Neutrophil (primary cell): ENCODE measurements around the gene ATP6V0E1.

Experiments
- H3K27ac ChIP-seq: fragments of 200-600 bp; sonication (generic); 2 replicates; pipeline ENCODE4 v1.5.1; 2016; ENCODE audit warnings: mild to moderate bottlenecking, moderate library complexity
- H3K27me3 ChIP-seq: fragments of 200-600 bp; sonication (generic); 2 replicates; pipeline ENCODE4 v1.6.0; 2016; ENCODE audit warnings: mild to moderate bottlenecking
- H3K36me3 ChIP-seq: fragments of 200-600 bp; sonication (generic); 2 replicates; pipeline ENCODE4 v1.5.1; 2017
- H3K4me1 ChIP-seq, 2 experiments: fragments of 200-600 bp in 1 of 2; sonication (generic) in 1 of 2; 1 replicate in 1 of 2; 2 replicates in 1 of 2; pipeline versions ENCODE4 v1.5.1 to v1.6.1; 2013 to 2016; ENCODE audit warnings: low read depth in 1 of 2, low read length in 1 of 2, mild to moderate bottlenecking in 1 of 2, moderate library complexity in 1 of 2; ENCODE audit not compliant: control insufficient read depth in 1 of 2, insufficient read depth in 1 of 2
- H3K4me3 ChIP-seq, 2 experiments: fragments of 200-600 bp in 1 of 2; sonication (generic) in 1 of 2; 1 replicate in 1 of 2; 2 replicates in 1 of 2; pipeline ENCODE4 v1.5.1; 2013 to 2016; ENCODE audit warnings: low read depth in 1 of 2, low read length in 1 of 2, mild to moderate bottlenecking in 1 of 2, moderate library complexity in 1 of 2
- H3K9me3 ChIP-seq: fragments of 200-600 bp; sonication (generic); 2 replicates; pipeline ENCODE4 v1.5.1; 2016
- CTCF ChIP-seq: fragments of 200-600 bp; sonication (generic); IDR thresholded peaks from 2 replicates; pipeline ENCODE4 v1.5.1; 2016; ENCODE audit warnings: antibody characterized with exemption

The ATP6V0E1 gene

GRCh38 chr5:172971482-172971881 is 12.1 kb upstream of the ATP6V0E1 start:
- Histone ChIP-seq H3K27me3 (peaks cover 8% of the 10 kb centered on the region), H3K36me3 (no peaks in the 10 kb centered on the region), H3K27ac (no peak overlapping the region), H3K4me3 (no peak overlapping the region), H3K4me1 (peaks cover 22 to 24% of the 10 kb centered on the region in 2 experiments), H3K9me3 (no peaks in the 10 kb centered on the region)
- TF ChIP-seq CTCF = no peak

DNA sequence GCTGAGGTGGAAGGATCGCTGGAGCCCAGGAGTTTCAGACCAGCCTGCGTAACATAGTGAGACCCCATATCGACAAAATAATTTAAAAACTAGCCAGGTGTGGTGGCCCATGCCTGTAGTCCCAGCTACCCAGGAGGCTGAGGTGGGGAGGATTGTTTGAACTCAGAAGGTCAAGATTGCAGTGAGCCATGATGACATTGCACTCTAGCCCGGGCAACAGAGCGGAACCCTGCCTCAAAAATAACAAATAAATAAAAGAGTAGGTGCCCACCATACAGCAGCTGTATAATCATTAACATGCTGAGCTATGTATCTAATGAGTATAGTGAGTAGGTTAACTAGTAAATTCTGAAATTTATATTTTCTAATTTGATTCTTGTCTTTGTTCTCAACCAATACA is 11.0 kb upstream of the ATP6V0E1 start:
- no peak for TF ChIP-seq CTCF
- Histone ChIP-seq H3K9me3 (no peaks in the 10 kb centered on the region), H3K4me1 (peaks cover 22 to 24% of the 10 kb centered on the region in 2 experiments), H3K4me3 (no peak overlapping the region), H3K36me3 (no peaks in the 10 kb centered on the region), H3K27ac (no peak overlapping the region), H3K27me3 (peaks cover 17% of the 10 kb centered on the region)

DNA sequence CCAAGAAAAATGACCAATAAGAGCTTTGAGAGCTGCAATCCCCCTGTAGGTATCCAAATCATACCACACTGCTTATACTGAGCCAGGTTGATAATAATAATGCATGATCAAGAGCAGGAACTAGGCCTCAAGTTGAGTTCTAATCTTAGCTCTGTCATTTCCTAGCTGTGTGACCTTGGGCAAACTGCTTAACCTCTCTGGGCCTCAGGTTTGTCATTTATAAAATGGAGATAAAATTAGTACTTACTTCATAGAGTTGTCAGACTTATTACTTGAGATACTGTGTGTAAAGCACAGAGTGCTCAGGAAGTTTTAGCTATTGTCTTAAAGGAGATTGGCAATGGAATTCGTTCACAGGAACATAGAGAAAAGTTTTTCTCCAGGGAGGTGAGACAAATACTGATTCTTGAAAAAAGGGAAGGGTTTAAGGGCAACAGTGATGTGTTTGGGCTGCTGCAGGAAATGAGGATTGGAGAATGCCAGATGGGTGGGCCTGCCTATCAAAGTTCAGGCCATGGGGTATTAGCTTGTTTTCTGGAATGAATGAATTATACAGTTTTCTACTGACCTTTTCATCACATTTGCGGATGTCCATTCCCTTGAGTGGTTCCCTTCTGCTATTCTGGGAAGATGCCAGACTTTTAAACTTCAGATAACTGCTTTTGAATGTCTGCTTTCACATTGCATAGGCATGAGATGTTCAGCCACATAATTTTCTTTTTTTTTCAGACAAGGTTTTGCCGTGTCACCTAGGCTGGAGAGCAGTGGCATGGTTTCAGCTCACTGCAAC is 10.2 kb upstream of the ATP6V0E1 start:
- peaks cover 24% of the 10 kb centered on the region for H3K27me3 ChIP-seq
- H3K4me1 ChIP-seq = peaks cover 21% of the 10 kb centered on the region in 2 experiments
- TF ChIP-seq CTCF = no peak
- H3K4me3 ChIP-seq = no peak overlapping the region
- no peaks in the 10 kb centered on the region for H3K36me3 ChIP-seq
- H3K9me3 ChIP-seq = no peaks in the 10 kb centered on the region
- no peak overlapping the region for H3K27ac ChIP-seq

DNA sequence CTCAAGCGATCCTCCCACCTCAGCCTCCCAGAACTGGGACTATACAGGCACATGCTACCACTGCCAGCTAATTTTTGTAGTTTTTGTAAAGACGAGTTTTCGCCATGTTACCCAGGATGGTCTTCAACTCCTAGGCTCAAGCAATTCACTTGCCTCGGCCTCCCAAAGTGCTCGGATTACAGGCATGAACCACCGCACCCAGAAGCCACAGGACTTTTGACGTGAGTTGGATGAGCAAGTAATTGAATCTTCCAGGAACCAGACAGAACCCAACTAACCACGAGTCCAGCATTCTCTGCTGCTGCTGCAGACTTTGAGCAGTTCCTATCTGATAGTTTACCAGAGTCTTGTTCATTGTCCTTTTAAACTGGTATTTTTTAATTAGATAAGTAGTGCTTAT is 9.6 kb upstream of the ATP6V0E1 start:
- TF ChIP-seq CTCF = no peak
- Histone ChIP-seq H3K4me1 (peaks cover 15% of the 10 kb centered on the region in 2 experiments), H3K27ac (no peak overlapping the region), H3K27me3 (peaks cover 24% of the 10 kb centered on the region), H3K9me3 (no peaks in the 10 kb centered on the region), H3K36me3 (no peaks in the 10 kb centered on the region), H3K4me3 (no peak overlapping the region)

GRCh38 chr5:172975289-172975688 is 8.3 kb upstream of the ATP6V0E1 start:
- Histone ChIP-seq H3K4me3 (no peak overlapping the region), H3K36me3 (no peaks in the 10 kb centered on the region), H3K9me3 (no peaks in the 10 kb centered on the region), H3K27ac (no peak overlapping the region), H3K4me1 (peaks cover 1% of the 10 kb centered on the region in 2 experiments), H3K27me3 (peaks cover 29% of the 10 kb centered on the region)
- no peak for TF ChIP-seq CTCF
